AG09309 (cell line): ENCODE results near the gene SLC16A3.
A peak's percentile ranks its signal among the peaks of the same experiment; 100 is the strongest.
"Not testable (repeated sequence)": the region's sequence is repeated elsewhere in the genome, so short reads cannot be mapped to it uniquely, and the experiment has no call there.

Experiments
- DNase-seq: peaks from one replicate; pipeline ENCODE4 v3.0.0-alpha.2; 2010; ENCODE audit warnings: low read depth
- H3K4me3 ChIP-seq: 2 replicates; pipeline ENCODE4 v1.5.1; 2011; ENCODE audit warnings: mild to moderate bottlenecking, low read depth, low read length, moderate library complexity; ENCODE audit not compliant: control insufficient read depth
- TF ChIP-seq, protein P1 (sequence below): IDR thresholded peaks from 2 replicates; pipeline ENCODE4 v1.5.1; 2011; ENCODE audit warnings: mild to moderate bottlenecking, low read depth, low read length, inconsistent platforms; ENCODE audit not compliant: insufficient read depth, control insufficient read depth; ENCODE audit errors: missing control alignments

SLC16A3 gene

DNA sequence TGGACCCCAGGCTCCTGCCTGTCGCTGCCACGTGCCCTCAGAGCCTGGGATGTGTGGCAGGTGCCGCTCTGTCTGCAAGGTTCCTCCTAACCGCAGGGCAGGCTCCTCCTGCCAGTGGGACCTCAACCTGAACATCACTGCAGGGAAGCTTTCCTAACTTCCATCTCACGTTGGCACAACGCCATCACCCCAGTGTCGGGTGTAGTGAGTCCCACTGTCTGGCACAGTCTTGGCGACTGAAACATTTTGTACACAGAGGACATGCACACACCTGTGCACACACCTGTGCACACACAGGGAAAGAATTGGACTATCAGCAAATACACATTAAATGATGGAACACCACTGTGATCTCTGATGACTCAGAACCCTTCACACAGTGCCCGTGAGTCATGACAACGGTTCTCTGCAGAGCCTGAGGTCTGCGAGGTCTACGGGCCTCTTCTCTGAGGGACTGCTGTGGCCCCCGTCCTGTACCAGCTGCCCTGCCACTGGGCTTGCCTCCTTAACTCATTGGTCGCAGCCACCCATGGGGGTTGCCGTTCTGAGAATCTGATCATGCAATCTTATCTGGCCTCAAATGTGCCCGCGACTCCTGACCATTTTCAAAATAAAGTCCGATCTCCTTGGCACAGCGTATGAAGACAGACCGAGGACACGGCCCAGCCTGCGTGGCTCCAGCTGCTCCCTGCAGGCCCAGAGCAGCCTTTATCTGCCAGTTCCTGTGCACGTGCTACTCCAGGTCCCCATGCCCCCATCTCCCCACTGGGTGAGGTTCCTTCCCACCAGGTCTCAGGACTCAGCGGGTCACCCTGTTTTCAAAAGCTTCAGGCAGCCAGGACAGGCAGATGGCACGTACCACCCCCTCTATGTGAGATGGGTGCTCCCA is 23.8 kb upstream of the SLC16A3 start:
- DNase-seq = no peak
- H3K4me3 ChIP-seq = no peak overlapping the region
- TF ChIP-seq, protein P1, sequence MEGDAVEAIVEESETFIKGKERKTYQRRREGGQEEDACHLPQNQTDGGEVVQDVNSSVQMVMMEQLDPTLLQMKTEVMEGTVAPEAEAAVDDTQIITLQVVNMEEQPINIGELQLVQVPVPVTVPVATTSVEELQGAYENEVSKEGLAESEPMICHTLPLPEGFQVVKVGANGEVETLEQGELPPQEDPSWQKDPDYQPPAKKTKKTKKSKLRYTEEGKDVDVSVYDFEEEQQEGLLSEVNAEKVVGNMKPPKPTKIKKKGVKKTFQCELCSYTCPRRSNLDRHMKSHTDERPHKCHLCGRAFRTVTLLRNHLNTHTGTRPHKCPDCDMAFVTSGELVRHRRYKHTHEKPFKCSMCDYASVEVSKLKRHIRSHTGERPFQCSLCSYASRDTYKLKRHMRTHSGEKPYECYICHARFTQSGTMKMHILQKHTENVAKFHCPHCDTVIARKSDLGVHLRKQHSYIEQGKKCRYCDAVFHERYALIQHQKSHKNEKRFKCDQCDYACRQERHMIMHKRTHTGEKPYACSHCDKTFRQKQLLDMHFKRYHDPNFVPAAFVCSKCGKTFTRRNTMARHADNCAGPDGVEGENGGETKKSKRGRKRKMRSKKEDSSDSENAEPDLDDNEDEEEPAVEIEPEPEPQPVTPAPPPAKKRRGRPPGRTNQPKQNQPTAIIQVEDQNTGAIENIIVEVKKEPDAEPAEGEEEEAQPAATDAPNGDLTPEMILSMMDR = no peak

DNA sequence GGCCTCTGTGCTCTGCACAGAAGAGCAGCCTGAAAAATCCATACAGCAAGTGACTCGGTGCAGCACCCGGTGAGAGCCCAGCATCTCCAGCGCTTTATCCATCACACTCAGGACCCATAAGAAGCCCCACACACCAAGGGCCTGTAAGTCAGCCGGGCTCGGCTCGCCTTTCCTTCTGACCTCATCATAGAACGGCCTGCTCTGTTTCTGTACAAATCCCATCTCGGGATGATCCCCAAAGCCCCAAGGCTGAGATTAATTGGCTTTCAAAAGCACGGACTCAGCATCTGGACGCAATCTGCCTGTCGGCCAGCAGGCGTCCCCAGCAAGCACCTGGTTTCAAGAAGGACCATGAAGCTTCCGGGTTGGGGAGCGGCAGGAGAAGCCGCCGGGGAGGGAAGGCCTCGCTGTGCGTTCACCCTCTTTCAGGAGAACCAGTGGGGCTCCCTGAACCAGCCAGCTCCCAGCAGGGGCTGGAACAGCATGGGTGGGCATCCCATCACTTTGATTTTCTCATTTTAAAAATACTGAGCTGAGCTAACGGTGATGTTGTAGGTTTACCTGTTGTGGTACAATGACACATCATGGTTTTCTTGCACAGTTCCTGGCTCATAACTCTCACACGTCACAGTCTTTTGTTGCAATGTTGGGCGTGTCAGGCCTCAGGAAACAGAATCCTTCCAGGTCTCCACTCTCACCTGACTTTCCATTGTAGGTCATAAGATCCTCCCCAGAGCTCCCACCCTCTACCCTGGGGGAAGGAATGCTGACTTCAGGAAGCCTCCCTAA is 22.9 kb upstream of the SLC16A3 start:
- TF ChIP-seq, protein P1 = peak; percentile 90
- no peak overlapping the region for H3K4me3 ChIP-seq
- DNase-seq = no peak

DNA sequence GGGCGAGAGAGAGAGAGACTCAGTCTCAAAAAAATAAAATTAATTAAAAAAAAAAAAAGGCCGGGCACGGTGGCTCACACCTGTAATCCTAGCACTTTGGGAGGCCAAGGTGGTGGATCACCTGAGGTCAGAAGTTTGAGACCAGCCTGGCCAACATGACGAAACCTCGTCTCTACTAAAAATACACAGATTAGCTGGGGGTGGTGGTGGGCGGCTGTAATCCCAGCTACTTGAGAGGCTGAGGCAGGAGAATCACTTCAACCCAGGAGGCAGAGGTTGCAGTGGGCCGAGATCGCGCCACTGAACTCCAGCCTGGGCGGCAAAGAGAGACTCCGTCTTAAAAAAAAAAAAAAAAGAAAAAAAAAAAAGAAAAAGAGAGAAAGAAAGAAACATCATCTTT is 18.2 kb upstream of the SLC16A3 start:
- H3K4me3 ChIP-seq, DNase-seq: not testable (repeated sequence)

DNA sequence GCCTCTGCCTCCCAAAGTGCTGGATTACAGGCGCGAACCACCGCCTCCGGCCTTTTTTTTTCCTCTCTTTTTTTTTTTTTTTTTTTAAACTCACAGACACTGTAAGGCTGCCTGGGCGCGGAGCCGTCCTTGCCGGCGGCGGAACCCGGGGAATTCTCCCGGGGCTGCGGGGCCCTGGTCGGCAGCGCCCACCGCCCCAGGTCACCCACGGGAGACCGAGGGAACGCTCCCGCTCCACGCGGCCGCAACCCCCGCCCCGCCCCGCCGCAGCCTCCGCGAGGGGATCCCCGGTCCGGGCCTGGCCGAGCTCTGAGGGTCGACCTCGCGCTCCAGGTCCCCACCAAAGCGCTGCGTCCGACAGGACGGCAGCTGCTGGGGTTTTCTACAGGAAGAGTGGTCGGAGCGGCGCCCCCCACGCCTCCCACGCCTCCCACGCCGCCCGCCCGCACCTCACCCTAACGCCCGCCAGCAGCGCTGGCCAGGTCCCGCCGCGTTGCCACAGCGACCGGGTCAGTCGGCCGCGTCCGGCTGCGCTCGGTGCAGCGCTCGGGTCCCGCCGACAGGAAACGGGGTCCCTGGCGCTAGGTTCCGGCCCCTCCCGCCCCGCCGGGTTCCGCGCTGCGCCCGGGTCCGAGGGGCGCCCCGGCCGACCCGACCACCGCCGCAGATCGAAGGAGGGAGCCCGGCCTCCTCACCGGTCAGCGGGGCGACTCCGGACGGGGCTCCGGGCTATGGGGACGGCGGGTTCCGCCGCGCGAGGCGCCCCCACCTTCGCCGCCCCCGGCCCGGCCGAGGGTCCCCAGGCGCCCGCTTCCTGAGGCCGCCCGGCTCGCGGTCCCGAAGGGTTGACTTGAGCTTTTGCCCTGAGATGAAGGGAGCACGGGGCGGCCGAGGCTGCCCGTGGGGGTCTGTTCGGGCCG is 16.3 kb upstream of the SLC16A3 start, which contains the start of gene CCDC57:
Gene CCDC57, minus strand, starts transcription at position 512 of the 920 bp plus-strand sequence. CDS start 10,898 bp downstream, outside the sequence.
- no peak for DNase-seq
- H3K4me3 ChIP-seq = peak within 1 kb of the TSS; percentile 60
- TF ChIP-seq, protein P1 = no peak

DNA sequence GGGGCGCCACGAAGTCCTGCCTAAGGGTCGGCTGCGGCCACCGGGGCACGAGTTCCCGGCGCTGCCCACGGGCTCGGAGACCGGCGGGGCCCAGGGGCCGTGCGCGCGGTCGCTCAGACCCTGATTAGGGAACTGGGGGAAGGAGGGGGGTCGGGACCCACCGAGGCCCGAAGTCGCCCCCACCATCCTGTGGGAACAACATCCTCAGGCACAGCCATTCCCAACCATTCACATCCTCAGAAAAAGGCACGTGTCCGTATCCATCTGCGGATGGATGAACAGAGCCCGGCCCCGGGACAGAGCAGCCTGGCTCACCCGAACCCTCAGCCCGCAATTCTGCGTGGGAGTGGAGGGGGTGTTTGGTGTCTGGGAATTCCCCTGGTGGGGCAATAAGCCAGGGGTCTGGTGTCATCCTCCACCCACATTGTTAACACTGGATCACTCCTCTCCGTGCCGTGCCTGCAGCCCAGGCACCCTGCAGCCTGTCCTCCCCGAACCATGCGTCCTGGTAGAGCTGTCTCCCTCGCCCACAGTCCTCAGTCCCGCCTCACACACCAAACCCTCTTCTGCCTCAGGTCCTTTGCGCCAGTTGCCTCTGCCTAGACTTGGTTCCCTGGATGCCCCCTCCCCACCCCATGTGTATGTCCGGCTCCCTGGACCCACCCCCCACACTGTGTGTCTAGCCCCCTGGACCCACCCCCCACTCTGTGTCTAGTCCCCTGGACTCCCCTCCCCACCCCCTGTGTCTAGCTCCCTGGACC is 15.4 kb upstream of the SLC16A3 start:
- no peak for DNase-seq
- peak overlapping the region; percentile 60 for H3K4me3 ChIP-seq
- TF ChIP-seq, protein P1 = no peak

DNA sequence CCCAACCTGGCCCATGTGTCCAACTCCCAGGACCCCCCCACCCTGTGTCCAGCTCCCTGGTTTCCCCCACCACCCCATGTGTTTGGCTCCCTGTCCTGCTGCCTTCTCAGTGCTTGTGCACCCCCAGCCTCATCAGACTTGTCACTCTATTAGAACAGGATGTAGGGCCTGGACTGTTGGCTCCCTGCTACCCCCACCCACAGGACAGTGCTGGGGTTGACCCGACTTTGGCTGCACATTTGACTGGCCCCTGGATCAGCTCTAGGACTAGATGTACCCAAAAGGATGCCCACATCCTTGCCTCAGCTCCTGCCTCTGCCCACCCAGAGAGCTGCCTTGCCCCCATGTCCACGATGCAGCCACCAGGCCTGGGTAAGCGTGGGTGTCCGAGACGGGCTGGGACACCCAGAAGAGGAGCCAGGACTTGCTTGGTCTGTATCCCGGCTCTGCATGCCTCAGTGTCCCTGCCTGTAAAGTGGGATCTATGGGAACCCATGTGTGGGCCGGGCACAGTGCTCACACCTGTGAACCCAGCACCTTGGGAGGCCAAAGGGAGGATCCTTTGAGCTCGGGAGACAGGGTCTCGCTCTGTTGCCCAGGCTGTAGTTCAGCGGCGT is 14.7 kb upstream of the SLC16A3 start:
- TF ChIP-seq, protein P1 = no peak

More for the DNA sequence above, 14.7 kb upstream of the SLC16A3 start:
- DNase-seq = no peak
- H3K4me3 ChIP-seq = no peak overlapping the region
